ENCODE measurements around the gene C22orf39. TPM values are rescaled to one million over a fixed set of nuclear protein-coding genes. Genes with fewer than 3 reads are reported as not detected.

The C22orf39 gene
- total RNA-seq, 1 donor from 2014 or later = 42.3 TPM

DNA sequence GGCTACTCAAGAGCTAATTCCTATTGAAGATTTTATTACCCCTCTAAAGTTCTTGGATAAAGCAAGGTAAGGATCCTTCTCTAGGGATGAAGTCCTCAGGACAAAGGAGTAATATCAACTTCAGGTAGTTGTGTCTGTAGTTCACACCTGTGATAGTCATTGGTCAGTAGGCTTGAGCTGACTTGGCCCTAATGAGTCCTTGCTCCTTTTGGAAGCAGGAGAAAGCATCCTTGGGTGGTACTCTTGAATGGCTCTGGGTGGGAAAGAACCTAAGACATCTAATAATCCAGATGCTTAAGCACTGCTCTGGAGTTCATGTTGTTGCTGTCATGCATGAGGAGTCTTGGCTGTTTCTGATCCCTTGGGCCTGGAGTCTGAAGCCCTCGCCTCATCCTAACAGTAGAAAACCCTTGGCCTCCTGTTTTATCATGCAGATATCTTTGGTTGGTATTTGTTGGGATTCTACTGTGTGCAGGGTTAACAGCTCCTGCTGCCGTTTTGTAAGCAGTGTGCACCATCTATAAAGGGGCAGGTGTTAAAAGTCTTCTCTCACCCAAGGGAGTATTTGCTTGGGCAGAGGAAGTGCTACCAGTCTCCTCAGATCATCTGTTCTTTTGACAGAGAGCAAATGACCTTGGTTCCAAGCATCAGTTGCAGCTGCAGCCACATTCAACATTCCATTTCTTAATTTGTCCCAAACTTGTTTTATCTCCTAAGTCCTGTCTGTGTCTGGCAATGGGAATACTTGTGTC lies 12.5 kb downstream of the C22orf39 start:
- Histone ChIP-seq H3K36me3 (ENCODE audit: control insufficient read depth, insufficient read depth, low read length) (no peaks in the 10 kb centered on the region), H3K27me3 (ENCODE audit: control insufficient read depth, insufficient read depth, low read length) (no peaks in the 10 kb centered on the region), H3K4me3 (ENCODE audit: low read depth, low read length) (no peak overlapping the region)
- no peak for DNase-seq (ENCODE audit: low read depth)
- TF ChIP-seq, protein P1, sequence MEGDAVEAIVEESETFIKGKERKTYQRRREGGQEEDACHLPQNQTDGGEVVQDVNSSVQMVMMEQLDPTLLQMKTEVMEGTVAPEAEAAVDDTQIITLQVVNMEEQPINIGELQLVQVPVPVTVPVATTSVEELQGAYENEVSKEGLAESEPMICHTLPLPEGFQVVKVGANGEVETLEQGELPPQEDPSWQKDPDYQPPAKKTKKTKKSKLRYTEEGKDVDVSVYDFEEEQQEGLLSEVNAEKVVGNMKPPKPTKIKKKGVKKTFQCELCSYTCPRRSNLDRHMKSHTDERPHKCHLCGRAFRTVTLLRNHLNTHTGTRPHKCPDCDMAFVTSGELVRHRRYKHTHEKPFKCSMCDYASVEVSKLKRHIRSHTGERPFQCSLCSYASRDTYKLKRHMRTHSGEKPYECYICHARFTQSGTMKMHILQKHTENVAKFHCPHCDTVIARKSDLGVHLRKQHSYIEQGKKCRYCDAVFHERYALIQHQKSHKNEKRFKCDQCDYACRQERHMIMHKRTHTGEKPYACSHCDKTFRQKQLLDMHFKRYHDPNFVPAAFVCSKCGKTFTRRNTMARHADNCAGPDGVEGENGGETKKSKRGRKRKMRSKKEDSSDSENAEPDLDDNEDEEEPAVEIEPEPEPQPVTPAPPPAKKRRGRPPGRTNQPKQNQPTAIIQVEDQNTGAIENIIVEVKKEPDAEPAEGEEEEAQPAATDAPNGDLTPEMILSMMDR (IDR thresholded peaks at IDR 0.05; ENCODE audit: insufficient read depth, low read length, poor library complexity, severe bottlenecking) = no peak

DNA sequence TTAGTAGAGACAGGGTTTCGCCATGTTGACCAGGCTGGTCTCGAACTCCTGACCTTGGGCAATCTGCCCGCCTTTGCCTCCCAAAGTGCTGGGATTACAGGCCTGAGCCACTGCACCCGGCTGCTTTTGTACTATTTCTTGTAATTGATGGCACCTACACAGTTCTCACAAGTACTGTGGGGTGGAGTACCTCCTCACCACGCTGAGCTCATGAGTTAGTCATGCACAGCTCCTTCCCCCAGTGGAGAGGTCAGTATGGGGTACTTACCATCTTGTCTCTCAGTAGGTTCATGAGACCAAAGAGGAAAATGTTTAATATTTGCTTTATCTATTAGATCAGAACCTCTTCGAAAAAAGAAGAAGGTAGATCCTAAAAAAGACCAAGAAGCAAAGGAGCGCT lies 13.1 kb downstream of the C22orf39 start:
- no peaks in the 10 kb centered on the region for H3K36me3 ChIP-seq (ENCODE audit: control insufficient read depth, insufficient read depth, low read length)
- DNase-seq (ENCODE audit: low read depth) = no peak
- TF ChIP-seq, protein P1 (IDR thresholded peaks at IDR 0.05; ENCODE audit: insufficient read depth, low read length, poor library complexity, severe bottlenecking) = no peak
- no peak overlapping the region for H3K4me3 ChIP-seq (ENCODE audit: low read depth, low read length)
- H3K27me3 ChIP-seq (ENCODE audit: control insufficient read depth, insufficient read depth, low read length) = no peaks in the 10 kb centered on the region

DNA sequence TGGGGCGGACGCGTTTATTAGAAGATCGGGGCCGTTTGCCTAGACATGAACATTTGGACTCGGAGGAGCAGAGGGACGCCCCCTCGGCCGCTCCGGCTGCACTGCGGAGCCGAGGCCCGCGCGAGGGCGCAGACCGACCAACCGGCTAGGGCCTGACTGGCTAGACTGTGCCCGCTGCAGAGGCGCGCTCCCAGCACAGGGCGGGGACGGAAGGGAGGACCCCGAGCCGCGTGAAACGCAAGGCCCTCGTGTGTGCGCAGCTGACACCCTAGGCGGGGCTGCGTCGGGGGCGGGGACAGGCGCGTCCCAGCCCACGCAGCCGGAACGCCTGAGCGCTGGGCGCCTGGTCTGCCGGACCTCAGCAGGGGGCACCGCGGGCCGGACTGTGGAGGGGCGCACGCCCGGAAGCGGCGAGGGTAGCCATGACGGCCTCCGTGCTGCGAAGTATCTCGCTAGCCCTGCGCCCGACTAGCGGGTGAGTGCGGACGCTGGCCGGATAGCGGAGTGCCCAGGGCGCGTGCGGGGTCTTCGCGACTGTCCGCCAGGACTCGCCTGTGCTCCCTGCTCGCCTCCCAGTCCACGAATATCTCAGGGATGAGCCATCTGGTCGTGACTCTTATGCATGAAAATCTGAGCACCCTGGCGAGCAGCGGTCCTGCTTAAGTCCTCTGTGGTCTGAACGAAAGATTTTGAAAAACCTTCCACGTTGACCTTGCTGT lies 15.2 kb downstream of the C22orf39 start, which contains the start of gene MRPL40:
Gene MRPL40, plus strand, starts transcription at position 413 of the 719 bp plus-strand sequence. Its CDS starts 10 bp downstream, at position 423.
- TF ChIP-seq, protein P1 (IDR thresholded peaks at IDR 0.05; ENCODE audit: insufficient read depth, low read length, poor library complexity, severe bottlenecking) = no peak
- DNase-seq (ENCODE audit: low read depth) = peak; percentile 56
- H3K4me3 ChIP-seq (ENCODE audit: low read depth, low read length) = peak within 1 kb of the TSS; percentile 64
- H3K27me3 ChIP-seq (ENCODE audit: control insufficient read depth, insufficient read depth, low read length) = no peaks in the 10 kb centered on the region
- H3K36me3 ChIP-seq (ENCODE audit: control insufficient read depth, insufficient read depth, low read length) = no peaks in the 10 kb centered on the region

DNA sequence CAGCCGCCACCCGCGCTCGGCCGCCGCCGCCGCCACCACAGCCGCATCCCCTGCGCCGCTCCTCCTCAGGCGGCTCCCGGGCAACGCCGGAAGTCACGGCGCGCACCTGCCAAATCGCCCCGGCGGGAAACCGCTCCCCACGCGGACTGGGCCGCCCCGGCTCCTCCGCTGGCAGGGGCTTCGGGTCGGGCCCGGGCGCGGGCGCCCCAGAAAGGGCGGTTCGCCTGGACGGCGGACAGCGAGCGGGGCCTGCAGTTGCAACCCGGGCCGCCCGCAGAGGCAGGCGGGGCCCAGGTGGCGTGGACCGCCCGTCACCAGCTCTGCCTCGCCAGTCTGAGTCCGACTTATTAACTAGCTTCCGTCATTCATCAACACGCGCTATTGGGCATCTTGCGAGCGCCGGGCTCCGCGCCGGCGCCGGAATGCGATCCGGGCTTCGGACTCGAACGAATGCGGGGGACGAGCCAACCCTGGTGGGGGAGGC lies 15.8 kb downstream of the C22orf39 start, which contains the start of gene HIRA:
Gene HIRA, minus strand, starts transcription at position 85 of the 484 bp plus-strand sequence. CDS start 257 bp downstream, outside the sequence.
- TF ChIP-seq, protein P1 (IDR thresholded peaks at IDR 0.05; ENCODE audit: insufficient read depth, low read length, poor library complexity, severe bottlenecking) = no peak
- H3K4me3 ChIP-seq (ENCODE audit: low read depth, low read length) = peak within 1 kb of the TSS; percentile 64
- no peaks in the 10 kb centered on the region for H3K27me3 ChIP-seq (ENCODE audit: control insufficient read depth, insufficient read depth, low read length)
- DNase-seq (ENCODE audit: low read depth) = no peak
- H3K36me3 ChIP-seq (ENCODE audit: control insufficient read depth, insufficient read depth, low read length) = no peaks in the 10 kb centered on the region

DNA sequence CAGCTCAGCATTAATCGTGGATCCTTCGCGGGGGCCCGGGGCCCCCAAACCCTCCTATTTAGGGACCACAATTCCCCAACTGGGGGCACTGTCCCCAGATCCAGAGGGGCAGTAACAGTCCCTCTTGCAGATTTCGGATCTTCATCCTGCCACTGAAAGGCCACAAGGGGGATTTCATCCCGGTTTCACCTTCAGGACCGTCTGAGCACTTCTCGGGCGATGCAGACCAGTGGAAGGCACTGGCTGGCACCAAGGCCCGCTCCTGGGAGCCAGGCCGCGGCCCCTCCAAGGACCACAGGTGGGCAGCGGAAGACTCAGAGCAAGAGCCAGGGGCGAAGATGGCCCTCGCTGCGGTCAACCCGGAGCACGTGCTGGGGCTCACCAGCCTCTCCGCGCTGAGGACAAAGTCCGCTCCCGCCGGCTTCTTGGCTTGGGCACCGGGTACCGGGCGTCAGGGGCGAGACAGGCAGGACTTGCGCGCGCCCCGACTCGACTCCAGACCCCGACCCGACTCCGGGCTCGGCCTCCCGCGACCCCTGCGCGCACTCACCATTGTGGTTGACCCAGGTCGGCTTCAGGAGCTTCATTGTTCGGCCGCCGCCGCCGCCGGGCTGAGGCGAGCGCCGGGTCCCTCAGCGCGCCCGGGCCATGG lies 16.5 kb downstream of the C22orf39 start:
- Histone ChIP-seq H3K4me3 (ENCODE audit: low read depth, low read length) (peak overlapping the region; percentile 64), H3K27me3 (ENCODE audit: control insufficient read depth, insufficient read depth, low read length) (no peaks in the 10 kb centered on the region), H3K36me3 (ENCODE audit: control insufficient read depth, insufficient read depth, low read length) (no peaks in the 10 kb centered on the region)
- TF ChIP-seq, protein P1 (IDR thresholded peaks at IDR 0.05; ENCODE audit: insufficient read depth, low read length, poor library complexity, severe bottlenecking) = peak; percentile 7
- DNase-seq (ENCODE audit: low read depth) = no peak
